Activated CD4-positive, alpha-beta T cell treated with anti-CD3 and anti-CD28 coated beads for 4 hours (primary cell): Measurements from ENCODE around the gene JSRP1.
A peak's percentile ranks its signal among the peaks of the same experiment; 100 is the strongest.

Experiments used
- DNase-seq, 2 donors: peaks; one replicate each; pipeline ENCODE4 v3.0.0-alpha.2; 2020

Gene JSRP1, protein sequence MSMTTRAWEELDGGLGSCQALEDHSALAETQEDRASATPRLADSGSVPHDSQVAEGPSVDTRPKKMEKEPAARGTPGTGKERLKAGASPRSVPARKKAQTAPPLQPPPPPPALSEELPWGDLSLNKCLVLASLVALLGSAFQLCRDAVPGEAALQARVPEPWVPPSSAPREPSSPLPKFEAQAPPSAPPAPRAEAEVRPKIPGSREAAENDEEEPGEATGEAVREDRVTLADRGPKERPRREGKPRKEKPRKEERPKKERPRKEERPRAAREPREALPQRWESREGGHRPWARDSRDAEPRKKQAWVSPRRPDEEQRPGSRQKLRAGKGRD

GRCh38 chr19:2255982-2256685, at the start of gene JSRP1:
Gene JSRP1, minus strand, starts transcription at chr19:2256417. Its CDS starts 1,103 bp downstream, at chr19:2255314.
- no peak for DNase-seq

- no peak for DNase-seq
Measured at GRCh38 chr19:2305452-2306280, 49.4 kb upstream of the JSRP1 start.

DNA sequence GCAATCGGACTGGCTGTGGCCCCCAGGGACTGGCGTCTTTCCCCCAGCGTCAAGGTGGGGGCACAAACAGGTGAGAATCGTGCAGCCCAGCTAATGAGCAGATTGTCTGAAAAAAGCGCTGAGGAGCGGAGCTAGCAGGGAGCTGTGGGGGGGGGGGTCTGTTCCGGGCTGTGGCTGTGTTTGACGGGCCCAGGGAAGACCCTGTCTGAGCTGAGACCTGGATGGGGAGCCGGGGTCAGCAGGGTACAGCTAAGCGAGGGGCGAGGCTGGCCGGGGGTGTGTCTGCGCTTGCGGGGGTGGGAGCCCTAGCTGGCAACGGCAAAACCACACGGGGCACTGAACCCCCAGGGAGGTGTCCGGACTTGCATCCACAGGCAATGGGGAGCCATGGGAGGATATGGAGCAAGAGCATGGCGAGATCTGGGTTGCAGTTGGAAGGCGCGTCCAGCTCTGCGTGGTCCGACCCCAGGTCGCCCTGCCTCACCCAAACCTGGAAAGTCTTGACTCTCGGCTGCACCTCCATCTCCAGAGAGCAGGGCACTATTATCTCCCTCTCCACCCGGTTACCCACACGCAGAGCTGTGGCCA, 47.1 kb upstream of the JSRP1 start:
- DNase-seq, result no peak

DNA sequence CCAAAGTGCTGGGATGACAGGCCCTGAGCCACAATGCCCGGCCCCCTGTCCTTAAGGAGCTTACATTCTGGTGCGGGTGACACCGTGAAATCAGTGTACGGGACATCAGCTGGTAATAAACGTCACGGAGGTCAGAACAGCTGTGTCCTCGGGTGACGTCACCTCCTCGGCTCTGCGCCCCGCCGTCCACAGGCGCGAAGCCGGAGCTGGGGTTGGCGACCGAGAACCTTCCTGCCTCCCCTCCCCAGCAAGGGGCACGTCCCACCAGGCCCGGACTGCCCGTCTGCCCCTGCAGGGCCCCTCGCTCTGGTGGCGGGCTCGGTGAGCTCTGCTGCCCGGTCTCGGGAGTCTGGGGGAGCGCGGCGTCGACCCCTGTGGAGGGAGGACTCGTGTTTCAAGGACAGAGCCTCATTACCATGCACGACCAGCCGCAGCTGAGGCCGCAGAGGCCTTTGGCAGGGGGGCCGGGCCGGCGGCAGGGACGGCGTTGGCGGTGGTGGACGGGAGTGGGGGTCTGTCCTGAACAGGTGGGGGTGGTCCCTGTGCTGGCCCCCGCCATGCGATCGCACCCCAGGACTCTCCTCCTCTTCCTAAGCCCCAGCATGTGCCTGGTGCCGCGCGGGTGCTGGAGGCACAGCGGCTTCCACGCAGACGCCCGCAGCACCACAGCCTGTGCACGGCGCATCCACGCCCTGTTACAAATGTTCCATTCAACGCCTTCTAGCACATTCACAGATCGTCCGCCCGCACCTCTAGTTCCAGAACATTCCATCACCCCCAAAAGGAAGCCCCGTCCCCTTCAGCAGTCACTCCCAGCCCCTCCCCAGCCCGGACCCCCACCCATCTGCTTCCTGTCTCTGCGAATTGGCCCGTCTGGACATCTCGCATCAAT, 46.3 kb upstream of the JSRP1 start:
- DNase-seq, result no peak

GRCh38 chr19:2300533-2300932, 44.3 kb upstream of the JSRP1 start:
- DNase-seq, result no peak

DNA sequence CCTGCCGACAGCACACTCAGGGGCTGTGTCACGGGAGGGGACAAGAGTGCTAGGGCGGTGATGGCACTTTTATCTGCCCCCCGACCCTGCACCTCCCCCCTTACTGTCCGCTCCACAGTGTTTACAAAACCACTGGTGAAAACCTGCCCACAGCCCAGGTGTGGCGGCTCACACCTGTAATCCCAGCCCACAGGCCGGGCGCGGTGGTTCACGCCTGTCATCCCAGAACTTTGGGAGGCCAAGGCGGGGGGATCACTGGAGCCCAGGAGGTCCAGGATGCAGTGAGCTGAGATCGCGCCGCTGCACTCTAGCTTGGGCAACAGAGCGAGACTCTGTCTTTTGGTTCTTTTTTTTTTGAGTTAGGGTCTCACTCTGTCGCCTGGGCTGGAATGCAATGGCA, 39.9 kb upstream of the JSRP1 start:
- DNase-seq, result no peak

GRCh38 chr19:2294687-2295335, 38.6 kb upstream of the JSRP1 start:
- DNase-seq, result no peak

- DNase-seq, result no peak
Measured at GRCh38 chr19:2291185-2291751, 35.1 kb upstream of the JSRP1 start.

GRCh38 chr19:2290441-2291184, 34.4 kb upstream of the JSRP1 start:
- no peak for DNase-seq

- DNase-seq, result peak; percentile 22 to 43
Measured at GRCh38 chr19:2289714-2290435, 33.7 kb upstream of the JSRP1 start.

- no peak for DNase-seq
Measured at GRCh38 chr19:2288818-2289713, 32.8 kb upstream of the JSRP1 start.

DNA sequence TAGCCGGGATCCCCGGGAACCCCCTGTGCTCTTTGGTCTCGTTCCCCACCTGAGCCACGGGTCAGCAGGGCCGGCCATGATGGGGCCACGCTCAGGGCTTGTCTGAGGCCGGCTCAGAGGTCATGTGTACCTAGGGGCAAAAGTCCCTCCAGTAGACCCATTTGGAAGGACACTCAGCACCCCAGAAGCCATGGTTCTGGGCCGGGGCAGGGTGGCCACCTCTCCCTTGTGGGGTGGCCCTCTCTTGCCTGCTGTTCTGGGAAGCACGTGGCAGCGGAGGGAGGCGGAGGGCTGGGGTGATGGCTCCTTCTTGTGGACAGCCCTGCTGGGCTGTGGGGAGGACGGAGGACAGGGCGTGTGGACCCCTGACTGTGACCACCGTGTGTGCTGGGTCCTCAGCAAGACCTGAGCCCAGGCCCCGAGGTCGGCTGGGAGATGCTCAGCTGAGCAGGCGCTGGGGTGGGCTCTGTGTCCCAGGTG, 32.2 kb upstream of the JSRP1 start:
- no peak for DNase-seq

DNA sequence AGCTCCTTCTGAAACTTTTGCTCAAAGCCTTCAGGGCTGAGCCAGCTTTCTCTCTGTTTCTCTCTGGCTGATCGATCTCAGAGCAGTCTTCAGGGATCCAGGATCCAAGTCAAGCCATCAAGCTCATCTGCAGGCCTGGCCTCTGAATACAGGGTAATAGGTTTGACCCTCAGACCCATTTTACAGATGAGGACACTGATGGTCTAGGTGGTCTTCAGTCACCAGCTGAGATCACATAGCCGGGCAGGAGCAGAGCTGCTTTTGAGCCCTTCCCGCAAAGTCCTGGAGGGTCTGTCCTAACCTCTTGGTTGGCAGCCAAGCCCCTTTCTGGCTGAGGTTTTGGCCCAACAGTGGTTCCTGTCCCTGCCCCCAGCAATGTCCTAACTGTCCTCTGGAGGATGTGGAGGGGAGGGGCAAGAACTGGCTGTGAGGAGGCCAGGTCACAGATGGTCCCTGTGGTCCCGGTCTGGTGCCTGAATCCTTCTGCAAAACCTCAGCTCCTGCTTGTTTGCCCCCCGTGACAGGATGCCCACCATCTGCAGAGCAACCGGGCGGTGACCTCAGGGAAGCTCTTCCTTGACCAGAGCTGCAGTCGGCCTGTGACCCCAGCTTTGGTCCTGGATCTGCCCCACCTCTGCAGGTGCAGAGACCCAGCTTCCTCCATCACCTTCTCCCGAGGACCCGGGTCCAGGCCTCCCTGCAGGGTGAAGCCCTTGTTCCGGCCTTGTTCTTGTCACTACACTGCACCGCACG, 31.5 kb upstream of the JSRP1 start:
- DNase-seq, result no peak

DNA sequence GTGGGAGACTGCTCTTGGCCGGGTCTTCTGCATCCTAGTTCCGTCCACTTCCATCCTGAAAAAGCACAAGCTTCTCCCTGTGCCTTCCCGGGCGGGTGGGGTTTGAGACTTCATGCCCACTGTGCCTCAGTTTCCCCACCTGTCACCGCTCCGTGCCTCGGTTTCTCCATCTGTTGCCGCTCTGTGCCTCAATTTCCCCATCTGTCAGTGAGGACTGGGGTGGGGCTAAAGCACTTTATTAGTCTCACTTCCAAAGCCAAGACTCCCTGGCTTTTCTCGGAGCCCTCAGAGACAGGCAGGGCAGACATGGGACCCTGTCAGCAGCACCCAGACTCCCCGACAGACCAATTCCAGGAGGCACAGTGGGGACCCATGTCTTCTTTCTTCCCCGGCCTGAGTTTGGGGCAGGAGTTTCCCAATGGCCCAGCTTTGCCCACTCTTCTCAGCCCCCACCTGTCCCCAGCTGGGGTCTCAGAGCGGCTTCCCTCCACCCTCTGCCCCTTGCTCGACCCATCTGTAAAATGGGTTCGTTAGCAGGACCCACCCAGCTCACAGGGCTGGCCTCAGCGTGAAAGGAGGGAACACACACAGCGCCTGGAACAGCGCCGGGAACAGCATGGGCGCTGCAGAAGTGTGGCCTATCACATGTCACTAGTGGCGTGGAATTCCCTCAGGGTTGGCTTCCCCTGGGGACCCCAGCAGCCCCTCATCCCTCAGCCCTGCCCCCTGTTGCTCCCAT, 30.4 kb upstream of the JSRP1 start:
- DNase-seq, result no peak

- no peak for DNase-seq
Measured at GRCh38 chr19:2283835-2284507, 27.8 kb upstream of the JSRP1 start.

GRCh38 chr19:2282862-2283237, 26.6 kb upstream of the JSRP1 start:
- no peak for DNase-seq
